Natural killer cell (primary cell): ENCODE results near the gene PIGV. TPM values are rescaled to one million over a fixed set of nuclear protein-coding genes. Genes with fewer than 3 reads are reported as not detected.

Experiments used
- ATAC-seq, 3 donors: fragments of 150-1000 bp in 2 of 3; fragments of 200-7000 bp in 1 of 3; cut with Tn5 transposase; 1 replicate in 1 of 3; 2 replicates in 2 of 3; pipeline ENCODE4 v1.10.0; 2021; ENCODE audit warnings: mild to moderate bottlenecking in 2 of 3, moderate library complexity in 2 of 3
- DNase-seq, 2 donors: peaks; one replicate each; pipeline versions ENCODE4 v3.0.0 to v3.0.0-alpha.2; 2013 to 2021; ENCODE audit warnings: mixed read lengths in 1 of 2
- H3K27ac ChIP-seq: one replicate; pipeline ENCODE4 v1.5.1; 2013; ENCODE audit warnings: mild to moderate bottlenecking, low read length
- H3K27me3 ChIP-seq: one replicate; pipeline ENCODE4 v1.6.1; 2013; ENCODE audit warnings: low read length; ENCODE audit not compliant: control insufficient read depth, insufficient read depth
- H3K36me3 ChIP-seq: one replicate; pipeline ENCODE4 v1.6.1; 2013; ENCODE audit warnings: low read length; ENCODE audit not compliant: control insufficient read depth, insufficient read depth
- H3K4me1 ChIP-seq: one replicate; pipeline ENCODE4 v1.6.1; 2013; ENCODE audit warnings: low read length; ENCODE audit not compliant: control insufficient read depth, insufficient read depth
- H3K4me3 ChIP-seq: one replicate; pipeline ENCODE4 v1.5.1; 2013; ENCODE audit warnings: low read length
- H3K9me3 ChIP-seq: one replicate; pipeline ENCODE4 v1.6.1; 2013; ENCODE audit warnings: low read length; ENCODE audit not compliant: control insufficient read depth, insufficient read depth
- H3K27ac Mint-ChIP-seq, 2 donors: one replicate each; pipeline ENCODE4 v1.8.0; 2022; ENCODE audit warnings: mild to moderate bottlenecking in 2 of 2, mixed read lengths in 2 of 2, moderate library complexity in 1 of 2
- H3K27me3 Mint-ChIP-seq, 2 donors: one replicate each; pipeline ENCODE4 v1.8.0; 2022; ENCODE audit warnings: low read depth in 2 of 2, mixed read lengths in 2 of 2
- H3K36me3 Mint-ChIP-seq: one replicate; pipeline ENCODE4 v1.8.0; 2022; ENCODE audit warnings: mixed read lengths
- H3K4me1 Mint-ChIP-seq, 2 donors: one replicate each; pipeline ENCODE4 v1.8.0; 2022; ENCODE audit warnings: mixed read lengths in 2 of 2
- H3K4me3 Mint-ChIP-seq: one replicate; pipeline ENCODE4 v1.8.0; 2022; ENCODE audit warnings: mild to moderate bottlenecking, moderate library complexity, mixed read lengths
- H3K9me3 Mint-ChIP-seq, 2 donors: one replicate each; pipeline ENCODE4 v1.8.0; 2022; ENCODE audit warnings: mixed read lengths in 2 of 2
- CTCF ChIP-seq: fragments of 200-600 bp; IDR thresholded peaks from one replicate; pipeline ENCODE4 v1.8.0; 2022; ENCODE audit warnings: antibody characterized with exemption
- WGBS: methylation state at CpG from one replicate; pipeline ENCODE4 v1.1.7; 2013; ENCODE audit warnings: missing lambda C conversion rate; ENCODE audit not compliant: insufficient coverage; 5-methylcytosine and 5-hydroxymethylcytosine counted together
- intact Hi-C: fragments of 100-400 bp; cut with micrococcal nuclease; formaldehyde crosslinking; loops from one replicate; pipeline ENCODE4 v1.14.2; 2022
- total RNA-seq, 4 donors: library from RNA; stranded (reverse); fragments of 120-200 nt in 1 of 4; gene quantifications; one replicate each; pipeline versions ENCODE4 v1.2.3 to v1.2.4, GENCODE V29; 2013 to 2022

PIGV gene
- total RNA-seq, 3 donors from 2014 or later (not counting 1 experiment from before 2014, with no cell fraction given), result 23.1 to 35.2 (median 30.3) TPM

GRCh38 chr1:26785611-26786436 lies 1.9 kb upstream of the PIGV start:
- Histone ChIP-seq H3K27ac (peak overlapping the region; percentile 96), H3K36me3 (peaks cover 16% of the 10 kb centered on the region), H3K27me3 (no peaks in the 10 kb centered on the region), H3K4me3 (no peak overlapping the region), H3K9me3 (no peaks in the 10 kb centered on the region), H3K4me1 (peaks cover 61% of the 10 kb centered on the region)
- no peak for TF ChIP-seq CTCF
- WGBS, result 66% methylated on average over 5 of the region's 5 CpGs
- ATAC-seq (no peak), DNase-seq (peak in 1 of 2 donors; percentile 65)
- no peaks in the 10 kb centered on the region for H3K27me3 Mint-ChIP-seq
- H3K36me3 Mint-ChIP-seq, result no peaks in the 10 kb centered on the region
- H3K4me1 Mint-ChIP-seq, result peaks cover 82 to 94% of the 10 kb centered on the region in 2 donors
- intact Hi-C loops, result loop anchor here (2.0 to 10.0 kb wide), 2 partner anchors 243 to 411 kb away; partner anchors contain the start of gene ZNF683
- no peaks in the 10 kb centered on the region for H3K9me3 Mint-ChIP-seq
- peak overlapping the region; percentile 100 for H3K4me3 Mint-ChIP-seq
- peak overlapping the region; percentile 100 for H3K27ac Mint-ChIP-seq

GRCh38 chr1:26786437-26787380 lies 1.0 kb upstream of the PIGV start:
- Histone ChIP-seq H3K27ac (peak overlapping the region; percentile 96), H3K27me3 (no peaks in the 10 kb centered on the region), H3K4me3 (peak overlapping the region; percentile 79), H3K36me3 (peaks cover 16% of the 10 kb centered on the region), H3K9me3 (no peaks in the 10 kb centered on the region), H3K4me1 (peaks cover 63% of the 10 kb centered on the region)
- no peaks in the 10 kb centered on the region for H3K9me3 Mint-ChIP-seq
- intact Hi-C loops, result loop anchor here (1.0 to 10.0 kb wide), 6 partner anchors 42 to 412 kb away; partner anchors contain the start of genes NUDC and ZNF683
- ATAC-seq (peak; percentile 5 to 24 (median 20)), DNase-seq (peak; percentile 27 to 56)
- 2% methylated on average over 10 of the region's 12 CpGs for WGBS
- H3K36me3 Mint-ChIP-seq, result no peaks in the 10 kb centered on the region
- H3K4me3 Mint-ChIP-seq, result peak overlapping the region; percentile 100
- H3K4me1 Mint-ChIP-seq, result peaks cover 84 to 90% of the 10 kb centered on the region in 2 donors
- no peak for TF ChIP-seq CTCF
- H3K27ac Mint-ChIP-seq, result peak overlapping the region; percentile 100
- no peaks in the 10 kb centered on the region for H3K27me3 Mint-ChIP-seq

- no peak for TF ChIP-seq CTCF
- Mint-ChIP-seq H3K9me3 (no peaks in the 10 kb centered on the region), H3K27me3 (no peaks in the 10 kb centered on the region), H3K36me3 (no peaks in the 10 kb centered on the region), H3K4me1 (peaks cover 80 to 86% of the 10 kb centered on the region in 2 donors), H3K4me3 (peak overlapping the region; percentile 100), H3K27ac (peak overlapping the region; percentile 100)
- Histone ChIP-seq H3K4me3 (peak overlapping the region; percentile 79), H3K4me1 (peaks cover 63% of the 10 kb centered on the region), H3K27me3 (no peaks in the 10 kb centered on the region), H3K9me3 (no peaks in the 10 kb centered on the region), H3K36me3 (peaks cover 14% of the 10 kb centered on the region), H3K27ac (peak overlapping the region; percentile 96)
- 0% methylated on average over 11 of the region's 11 CpGs for WGBS
- DNase-seq (peak; percentile 83 to 89), ATAC-seq (peak; percentile 60 to 82 (median 76))
- intact Hi-C loops, result loop anchor here (1.0 to 10.0 kb wide), 6 partner anchors 43 to 413 kb away; partner anchors contain the start of genes NUDC and ZNF683
These were observed 407 bp upstream of the PIGV start for GRCh38 chr1:26787381-26787705.
